Measurements from ENCODE around the gene PDE9A.

DNA sequence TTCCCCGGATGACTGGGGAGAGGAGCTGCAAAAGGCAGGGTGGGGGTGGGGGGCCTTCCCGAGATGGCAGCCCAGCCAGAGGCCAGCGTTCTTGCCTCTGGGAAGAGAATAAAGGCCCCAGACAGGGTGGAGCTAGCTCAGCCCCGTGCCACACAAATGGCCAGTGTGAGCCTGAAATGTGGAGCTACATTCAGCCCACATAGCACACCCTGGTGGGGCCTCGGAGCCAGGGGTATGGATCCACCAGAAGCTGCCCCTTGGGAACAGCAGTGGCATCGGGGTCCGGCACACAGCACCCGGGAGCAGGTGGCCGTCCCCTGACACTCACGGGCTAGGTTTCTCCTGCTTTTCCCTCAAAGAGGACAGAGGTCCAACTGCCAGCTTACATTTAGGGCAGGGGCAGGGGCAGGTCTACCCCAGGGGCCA is 93.9 kb downstream of the PDE9A start:
- TF ChIP-seq YY1 (IDR thresholded peaks at IDR 0.05; ENCODE audit: low read depth) (no peak), CREB1 (IDR thresholded peaks at IDR 0.05; ENCODE audit: low read depth) (no peak), CEBPB (IDR thresholded peaks at IDR 0.05) (no peak), FOXM1 (IDR thresholded peaks at IDR 0.05; ENCODE audit: borderline replicate concordance, low read depth) (no peak), RAD21 (IDR thresholded peaks at IDR 0.05; ENCODE audit: low read depth) (no peak), REST (IDR thresholded peaks at IDR 0.05; ENCODE audit: low read depth) (no peak), EP300 (IDR thresholded peaks at IDR 0.05; ENCODE audit: borderline replicate concordance) (no peak), EGR1 (IDR thresholded peaks at IDR 0.05) (no peak)

Data from Ishikawa (cell line).